ACC112 (cell line): ENCODE results near the gene TASOR.
"Not testable (repeated sequence)": the region's sequence is repeated elsewhere in the genome, so short reads cannot be mapped to it uniquely, and the experiment has no call there.

ENCODE experiments used
- H2AFZ ChIP-seq: fragments of 200-600 bp; sonication (generic); one replicate; pipeline ENCODE4 v1.6.0; 2017; ENCODE audit warnings: antibody characterized with exemption, low read length; ENCODE audit not compliant: unreplicated experiment
- H3K27ac ChIP-seq: fragments of 200-600 bp; sonication (generic); 2 replicates; pipeline ENCODE4 v1.5.1; 2014; ENCODE audit warnings: low read depth, mild to moderate bottlenecking, antibody characterized with exemption, low read length, moderate library complexity
- H3K27me3 ChIP-seq: fragments of 200-600 bp; sonication (generic); 2 replicates; pipeline ENCODE4 v1.6.1; 2014; ENCODE audit warnings: mild to moderate bottlenecking, antibody characterized with exemption, low read length, moderate library complexity, mixed read lengths; ENCODE audit not compliant: insufficient read depth
- H3K36me3 ChIP-seq: fragments of 200-600 bp; sonication (generic); 2 replicates; pipeline ENCODE4 v1.6.1; 2016; ENCODE audit warnings: mild to moderate bottlenecking, antibody characterized with exemption, low read length, moderate library complexity, mixed read lengths; ENCODE audit not compliant: insufficient read depth
- H3K4me1 ChIP-seq: fragments of 200-600 bp; sonication (generic); one replicate; pipeline ENCODE4 v1.6.1; 2016; ENCODE audit warnings: low read length, mixed read lengths; ENCODE audit not compliant: insufficient read depth, unreplicated experiment, control insufficient read depth
- H3K4me3 ChIP-seq: fragments of 200-600 bp; sonication (generic); 2 replicates; pipeline ENCODE4 v1.5.1; 2014; ENCODE audit warnings: mild to moderate bottlenecking, low read depth, low read length
- H3K79me2 ChIP-seq: fragments of 200-600 bp; sonication (generic); one replicate; pipeline ENCODE4 v1.6.0; 2016; ENCODE audit warnings: low read length; ENCODE audit not compliant: control insufficient read depth, unreplicated experiment, insufficient read depth

Gene TASOR

GRCh38 chr3:56700151-56700550, 17.1 kb upstream of the TASOR start:
- Histone ChIP-seq H3K27me3 (no peaks in the 10 kb centered on the region), H3K27ac (no peak overlapping the region), H3K36me3 (no peaks in the 10 kb centered on the region), H3K4me3 (no peak overlapping the region), H3K4me1 (no peaks in the 10 kb centered on the region), H2AFZ (no peak overlapping the region), H3K79me2 (no peaks in the 10 kb centered on the region)

GRCh38 chr3:56694867-56695683, 12.0 kb upstream of the TASOR start:
- Histone ChIP-seq H3K27ac (no peak overlapping the region), H2AFZ (no peak overlapping the region), H3K4me1 (peaks cover 8% of the 10 kb centered on the region), H3K4me3 (no peak overlapping the region), H3K79me2 (no peaks in the 10 kb centered on the region), H3K27me3 (no peaks in the 10 kb centered on the region), H3K36me3 (no peaks in the 10 kb centered on the region)

- no peak overlapping the region for H3K27ac ChIP-seq
- no peak overlapping the region for H2AFZ ChIP-seq
- no peaks in the 10 kb centered on the region for H3K27me3 ChIP-seq
- H3K4me3 ChIP-seq = no peak overlapping the region
- H3K36me3 ChIP-seq = no peaks in the 10 kb centered on the region
- no peaks in the 10 kb centered on the region for H3K79me2 ChIP-seq
- peaks cover 8% of the 10 kb centered on the region for H3K4me1 ChIP-seq
Observed at GRCh38 chr3:56693750-56694149, 10.7 kb upstream of the TASOR start.

- H3K79me2 ChIP-seq, H3K4me1 ChIP-seq, H2AFZ ChIP-seq, H3K27me3 ChIP-seq, H3K27ac ChIP-seq, H3K36me3 ChIP-seq, H3K4me3 ChIP-seq: not testable (repeated sequence)
Observed at GRCh38 chr3:56692520-56693433, 9.7 kb upstream of the TASOR start.

- not testable (repeated sequence) for H3K4me3 ChIP-seq
Observed at GRCh38 chr3:56692001-56692365, 8.9 kb upstream of the TASOR start.

GRCh38 chr3:56691165-56692000, 8.3 kb upstream of the TASOR start:
- no peaks in the 10 kb centered on the region for H3K27me3 ChIP-seq
- no peak overlapping the region for H3K27ac ChIP-seq
- no peaks in the 10 kb centered on the region for H3K79me2 ChIP-seq
- H3K36me3 ChIP-seq = no peaks in the 10 kb centered on the region
- H3K4me3 ChIP-seq = no peak overlapping the region
- H3K4me1 ChIP-seq = peaks cover 8% of the 10 kb centered on the region
- no peak overlapping the region for H2AFZ ChIP-seq

More at GRCh38 chr3:56692001-56692365, 8.9 kb upstream of the TASOR start:
- H3K4me1 ChIP-seq, H3K36me3 ChIP-seq, H3K27me3 ChIP-seq, H2AFZ ChIP-seq, H3K27ac ChIP-seq, H3K79me2 ChIP-seq: not testable (repeated sequence)

GRCh38 chr3:56689303-56689702, 6.2 kb upstream of the TASOR start:
- no peaks in the 10 kb centered on the region for H3K36me3 ChIP-seq
- H3K79me2 ChIP-seq = no peaks in the 10 kb centered on the region
- no peak overlapping the region for H3K4me3 ChIP-seq
- H3K4me1 ChIP-seq = peaks cover 8% of the 10 kb centered on the region
- H3K27me3 ChIP-seq = no peaks in the 10 kb centered on the region
- no peak overlapping the region for H2AFZ ChIP-seq
- H3K27ac ChIP-seq = no peak overlapping the region

- no peaks in the 10 kb centered on the region for H3K36me3 ChIP-seq
- no peaks in the 10 kb centered on the region for H3K27me3 ChIP-seq
- no peaks in the 10 kb centered on the region for H3K79me2 ChIP-seq
- H3K27ac ChIP-seq = no peak overlapping the region
- peaks cover 6% of the 10 kb centered on the region for H3K4me1 ChIP-seq
- H3K4me3 ChIP-seq = no peak overlapping the region
- H2AFZ ChIP-seq = no peak overlapping the region
Observed at GRCh38 chr3:56688191-56688590, 5.1 kb upstream of the TASOR start.

GRCh38 chr3:56684029-56684428, 964 bp upstream of the TASOR start:
- Histone ChIP-seq H3K79me2 (peaks cover 38% of the 10 kb centered on the region), H3K27me3 (no peaks in the 10 kb centered on the region), H3K27ac (no peak overlapping the region), H2AFZ (no peak overlapping the region), H3K4me3 (no peak overlapping the region), H3K36me3 (peaks cover 23% of the 10 kb centered on the region), H3K4me1 (peaks cover 24% of the 10 kb centered on the region)

GRCh38 chr3:56682462-56683121, 473 bp downstream of the TASOR start:
- peaks cover 24% of the 10 kb centered on the region for H3K4me1 ChIP-seq
- H3K27ac ChIP-seq = peak overlapping the region; percentile 88
- H3K79me2 ChIP-seq = peaks cover 49% of the 10 kb centered on the region
- H3K36me3 ChIP-seq = peaks cover 26% of the 10 kb centered on the region
- H2AFZ ChIP-seq = peak overlapping the region; percentile 88
- H3K4me3 ChIP-seq = peak overlapping the region; percentile 85
- H3K27me3 ChIP-seq = no peaks in the 10 kb centered on the region
